Activated B cell treated with CpG ODN at 0.5 μM for 24 hours (primary cell): ENCODE data around the gene MZT2A. TPM values are rescaled to one million over a fixed set of nuclear protein-coding genes. Genes with fewer than 3 reads are reported as not detected.
"Not testable (repeated sequence)": the region's sequence is repeated elsewhere in the genome, so short reads cannot be mapped to it uniquely, and the experiment has no call there.

ENCODE experiments used
- ATAC-seq: fragments of 200-7000 bp; cut with Tn5 transposase; one replicate; pipeline ENCODE4 v1.10.0; 2021; ENCODE audit warnings: low read depth, mild to moderate bottlenecking, moderate library complexity
- CTCF ChIA-PET: fragments of 350-600 bp; sonication (Branson Sonifier 250); formaldehyde crosslinking; loops from one replicate; lab custom pipeline; 2021; ENCODE audit warnings: antibody characterized with exemption; lab: Charles Lee
- POLR2A ChIA-PET: fragments of 350-600 bp; sonication (Branson Sonifier 250); formaldehyde crosslinking; loops from one replicate; lab custom pipeline; 2021; ENCODE audit warnings: antibody characterized with exemption; lab: Charles Lee
- DNase-seq: peaks from one replicate; pipeline ENCODE4 v3.0.0; 2022
- H3K27ac Mint-ChIP-seq: one replicate; pipeline ENCODE4 v1.8.0; 2020; ENCODE audit warnings: mixed read lengths
- H3K27me3 Mint-ChIP-seq: one replicate; pipeline ENCODE4 v1.8.0; 2021; ENCODE audit warnings: mixed read lengths
- H3K36me3 Mint-ChIP-seq: one replicate; pipeline ENCODE4 v1.8.0; 2021; ENCODE audit warnings: low read depth, mixed read lengths
- H3K4me1 Mint-ChIP-seq: one replicate; pipeline ENCODE4 v1.8.0; 2021; ENCODE audit warnings: mixed read lengths
- H3K4me3 Mint-ChIP-seq: one replicate; pipeline ENCODE4 v1.8.0; 2020; ENCODE audit warnings: mild to moderate bottlenecking, mixed read lengths
- H3K9me3 Mint-ChIP-seq: one replicate; pipeline ENCODE4 v1.8.0; 2020; ENCODE audit warnings: mixed read lengths
- CTCF ChIP-seq: fragments of 200-600 bp; IDR thresholded peaks from one replicate; pipeline ENCODE4 v1.8.0; 2022; ENCODE audit warnings: antibody characterized with exemption, mild to moderate bottlenecking
- intact Hi-C: fragments of 100-400 bp; cut with micrococcal nuclease; formaldehyde crosslinking; loops from one replicate; pipeline ENCODE4 v1.15.1; 2024
- total RNA-seq: library from RNA; stranded (reverse); gene quantifications from 2 replicates; pipeline ENCODE4 v1.2.3, GENCODE V29; 2022

MZT2A gene
- total RNA-seq, 1 donor from 2014 or later = 67.1 TPM

GRCh38 chr2:131530626-131531344 is 38.6 kb upstream of the MZT2A start:
- ATAC-seq, H3K27ac Mint-ChIP-seq, DNase-seq, H3K4me3 Mint-ChIP-seq, CTCF ChIA-PET, H3K9me3 Mint-ChIP-seq, H3K36me3 Mint-ChIP-seq, intact Hi-C loops, POLR2A ChIA-PET, H3K27me3 Mint-ChIP-seq: not testable (repeated sequence)
- H3K4me1 Mint-ChIP-seq = peaks cover 14% of the 10 kb centered on the region

- POLR2A ChIA-PET, DNase-seq, H3K9me3 Mint-ChIP-seq, H3K27me3 Mint-ChIP-seq, H3K36me3 Mint-ChIP-seq, CTCF ChIA-PET, H3K4me3 Mint-ChIP-seq, H3K27ac Mint-ChIP-seq, ATAC-seq: not testable (repeated sequence)
- peaks cover 14% of the 10 kb centered on the region for H3K4me1 Mint-ChIP-seq
- intact Hi-C loops = loop anchor here (2.0 to 5.0 kb wide), 3 partner anchors 117 to 378 kb away; no protein-coding TSS in a partner anchor
These were observed 37.8 kb upstream of the MZT2A start for GRCh38 chr2:131529864-131530445.

GRCh38 chr2:131528981-131529863 is 37.0 kb upstream of the MZT2A start:
- H3K27me3 Mint-ChIP-seq, H3K9me3 Mint-ChIP-seq, CTCF ChIA-PET, H3K27ac Mint-ChIP-seq, ATAC-seq, DNase-seq, H3K36me3 Mint-ChIP-seq, POLR2A ChIA-PET: not testable (repeated sequence)
- Mint-ChIP-seq H3K4me3 (peak overlapping the region; percentile 72), H3K4me1 (peaks cover 14% of the 10 kb centered on the region)
- intact Hi-C loops = loop anchor here (2.0 to 5.0 kb wide), 3 partner anchors 116 to 377 kb away; no protein-coding TSS in a partner anchor

GRCh38 chr2:131527131-131528001 is 35.2 kb upstream of the MZT2A start, which contains the start of gene CCDC74A:
CCDC74A (plus strand) TSS chr2:131527888; CDS start chr2:131527971, 83 bp downstream.
- intact Hi-C loops = loop anchor here (1.0 to 5.0 kb wide), 4 partner anchors 35 to 375 kb away; partner anchors contain the start of gene MZT2A
- ATAC-seq (peak; percentile 91), DNase-seq (peak; percentile 74)
- peak within 1 kb of the TSS; percentile 35 for H3K27ac Mint-ChIP-seq
- peak within 1 kb of the TSS; percentile 87 for H3K4me3 Mint-ChIP-seq
- H3K4me1 Mint-ChIP-seq = peaks cover 14% of the 10 kb centered on the region
- not testable (repeated sequence) for H3K36me3 Mint-ChIP-seq, H3K9me3 Mint-ChIP-seq, H3K27me3 Mint-ChIP-seq
- CTCF ChIA-PET = interaction anchor here (1.0 kb wide), 1 partner anchor 146 kb away, joined by 3 read pairs; no protein-coding TSS in a partner anchor
- POLR2A ChIA-PET = interaction anchor here (0.7 to 0.9 kb wide), 2 partner anchors 34 to 685 kb away, joined by 3 to 5 read pairs; no protein-coding TSS in a partner anchor

- ATAC-seq, H3K27me3 Mint-ChIP-seq, H3K27ac Mint-ChIP-seq, H3K9me3 Mint-ChIP-seq, H3K36me3 Mint-ChIP-seq, CTCF ChIA-PET, POLR2A ChIA-PET, DNase-seq, H3K4me3 Mint-ChIP-seq: not testable (repeated sequence)
- intact Hi-C loops = loop anchor here (5.0 kb wide), 2 partner anchors 147 to 373 kb away; no protein-coding TSS in a partner anchor
- peaks cover 14% of the 10 kb centered on the region for H3K4me1 Mint-ChIP-seq
These were observed 33.1 kb upstream of the MZT2A start for GRCh38 chr2:131525256-131525655.

GRCh38 chr2:131521961-131522781 is 30.0 kb upstream of the MZT2A start:
- ChIA-PET CTCF (no interaction called here), POLR2A (no interaction called here)
- TF ChIP-seq CTCF = no peak
- Mint-ChIP-seq H3K9me3 (no peaks in the 10 kb centered on the region), H3K4me3 (no peak overlapping the region), H3K27ac (no peak overlapping the region), H3K36me3 (peaks cover 27% of the 10 kb centered on the region), H3K27me3 (no peaks in the 10 kb centered on the region), H3K4me1 (no peaks in the 10 kb centered on the region)
- ATAC-seq = no peak
- intact Hi-C loops = no loop called here
- no peak for DNase-seq

- CTCF ChIA-PET, H3K27me3 Mint-ChIP-seq, H3K9me3 Mint-ChIP-seq, ATAC-seq, H3K4me3 Mint-ChIP-seq, POLR2A ChIA-PET, H3K27ac Mint-ChIP-seq, H3K4me1 Mint-ChIP-seq, intact Hi-C loops, DNase-seq: not testable (repeated sequence)
- H3K36me3 Mint-ChIP-seq = peaks cover 31% of the 10 kb centered on the region
These were observed 29.3 kb upstream of the MZT2A start for GRCh38 chr2:131521524-131521923.
